HEK293 (cell line): ENCODE results near the gene ATP2C1.

Source experiments
- CTCF ChIA-PET: fragments of 350-600 bp; formaldehyde crosslinking; extraction: SDS; loops from one replicate; lab custom pipeline; 2021; ENCODE audit warnings: antibody characterized with exemption; lab: Yijun Ruan, JAX
- POLR2A ChIA-PET: fragments of 300-600 bp; formaldehyde crosslinking; extraction: SDS; loops from one replicate; lab custom pipeline; 2020; ENCODE audit warnings: antibody characterized with exemption, inconsistent platforms; lab: Yijun Ruan, JAX
- H3K27ac ChIP-seq: fragments of 200-500 bp; sonication (Bioruptor generic); 2 replicates; pipeline ENCODE4 v1.5.1; 2014; ENCODE audit warnings: low read depth, low read length, control low read depth, inconsistent platforms; ENCODE audit errors: extremely low read depth
- H3K36me3 ChIP-seq, 2 experiments: fragments of 200-500 bp in 1 of 2; sonication (Bioruptor generic) in 1 of 2; 1 replicate in 1 of 2; 2 replicates in 1 of 2; pipeline ENCODE4 v1.5.1; 2014 to 2017; ENCODE audit warnings: inconsistent platforms in 2 of 2, low read length in 2 of 2; ENCODE audit not compliant: control insufficient read depth in 2 of 2, insufficient read depth in 1 of 2
- H3K4me1 ChIP-seq: fragments of 200-500 bp; sonication (Bioruptor generic); 2 replicates; pipeline ENCODE4 v1.5.1; 2014; ENCODE audit warnings: mild to moderate bottlenecking, low read length, inconsistent platforms; ENCODE audit not compliant: control insufficient read depth, insufficient read depth
- H3K4me3 ChIP-seq: 2 replicates; pipeline ENCODE4 v1.5.1; 2011; ENCODE audit warnings: low read depth, mild to moderate bottlenecking, control low read depth, low read length, moderate library complexity
- H3K9me3 ChIP-seq: fragments of 200-500 bp; sonication (Bioruptor generic); 2 replicates; pipeline ENCODE4 v1.5.1; 2014; ENCODE audit warnings: low read depth, low read length, inconsistent platforms; ENCODE audit not compliant: control insufficient read depth, insufficient read depth
- KLF7 ChIP-seq: fragments of 450-650 bp; formaldehyde crosslinking; IDR thresholded peaks from 2 replicates; pipeline ENCODE4 v1.5.1; 2016; ENCODE audit warnings: missing biosample characterization, missing genetic modification characterization, borderline replicate concordance
- PRDM1 ChIP-seq: fragments of 450-650 bp; formaldehyde crosslinking; IDR thresholded peaks from 2 replicates; pipeline ENCODE4; 2016; ENCODE audit warnings: missing biosample characterization, missing genetic modification characterization
- SALL2 ChIP-seq: fragments of 450-650 bp; formaldehyde crosslinking; IDR thresholded peaks from 2 replicates; pipeline ENCODE4 v1.5.0; 2017; ENCODE audit warnings: missing biosample characterization, mild to moderate bottlenecking, missing genetic modification characterization, borderline replicate concordance
- SCRT1 ChIP-seq: fragments of 450-650 bp; formaldehyde crosslinking; IDR thresholded peaks from 2 replicates; pipeline ENCODE4 v1.5.1; 2016; ENCODE audit warnings: missing biosample characterization, missing genetic modification characterization, borderline replicate concordance
- SP3 ChIP-seq: fragments of 450-650 bp; formaldehyde crosslinking; IDR thresholded peaks from 2 replicates; pipeline ENCODE4 v1.5.1; 2016; ENCODE audit warnings: missing biosample characterization, missing genetic modification characterization
- WT1 ChIP-seq: fragments of 450-650 bp; formaldehyde crosslinking; IDR thresholded peaks from 2 replicates; pipeline ENCODE4 v1.5.1; 2016; ENCODE audit warnings: missing biosample characterization, missing genetic modification characterization
- ZNF10 ChIP-seq: fragments of 450-650 bp; formaldehyde crosslinking; IDR thresholded peaks from 2 replicates; pipeline ENCODE4 v1.5.1; 2017; ENCODE audit warnings: missing biosample characterization, missing genetic modification characterization
- ZNF184 ChIP-seq: fragments of 450-650 bp; IDR thresholded peaks from 2 replicates; pipeline ENCODE4 v1.5.1; 2018; ENCODE audit warnings: missing biosample characterization, mild to moderate bottlenecking, missing genetic modification characterization
- ZNF221 ChIP-seq: fragments of 450-650 bp; formaldehyde crosslinking; IDR thresholded peaks from 2 replicates; pipeline ENCODE4 v1.5.1; 2017; ENCODE audit warnings: missing biosample characterization, missing genetic modification characterization, borderline replicate concordance
- ZNF48 ChIP-seq: fragments of 450-650 bp; formaldehyde crosslinking; IDR thresholded peaks from 2 replicates; pipeline ENCODE4 v1.5.1; 2016; ENCODE audit warnings: missing biosample characterization, missing genetic modification characterization
- ZNF548 ChIP-seq: fragments of 450-650 bp; formaldehyde crosslinking; IDR thresholded peaks from 2 replicates; pipeline ENCODE4 v1.5.1; 2016; ENCODE audit warnings: missing biosample characterization, missing genetic modification characterization
- ZNF571 ChIP-seq: fragments of 450-650 bp; formaldehyde crosslinking; IDR thresholded peaks from 2 replicates; pipeline ENCODE4 v1.5.0; 2017; ENCODE audit warnings: missing biosample characterization, missing genetic modification characterization
- ZNF658 ChIP-seq: fragments of 450-650 bp; formaldehyde crosslinking; IDR thresholded peaks from 2 replicates; pipeline ENCODE4; 2016; ENCODE audit warnings: missing biosample characterization, missing genetic modification characterization
- ZNF660 ChIP-seq: fragments of 450-650 bp; IDR thresholded peaks from 2 replicates; pipeline ENCODE4 v1.5.1; 2018; ENCODE audit warnings: missing biosample characterization, mild to moderate bottlenecking, missing genetic modification characterization
- ZNF837 ChIP-seq: fragments of 450-650 bp; formaldehyde crosslinking; IDR thresholded peaks from 2 replicates; pipeline ENCODE4 v1.5.1; 2016; ENCODE audit warnings: missing biosample characterization, missing genetic modification characterization
- TF ChIP-seq, protein P1 (sequence below): fragments of 450-650 bp; formaldehyde crosslinking; IDR thresholded peaks from 2 replicates; pipeline ENCODE4 v1.5.1; 2016; ENCODE audit warnings: missing biosample characterization, missing genetic modification characterization
- TF ChIP-seq, protein P2 (sequence below): fragments of 450-650 bp; formaldehyde crosslinking; IDR thresholded peaks from 2 replicates; pipeline ENCODE4 v1.5.1; 2016; ENCODE audit warnings: missing biosample characterization, missing genetic modification characterization
- TF ChIP-seq, protein P3 (sequence below): fragments of 450-650 bp; formaldehyde crosslinking; IDR thresholded peaks from 2 replicates; pipeline ENCODE4 v1.5.1; 2016; ENCODE audit warnings: missing biosample characterization, missing genetic modification characterization, borderline replicate concordance
- TF ChIP-seq, protein P4 (sequence below): fragments of 450-650 bp; IDR thresholded peaks from 2 replicates; pipeline ENCODE4 v1.5.1; 2018; ENCODE audit warnings: missing biosample characterization, missing genetic modification characterization
- TF ChIP-seq, protein P5 (sequence below): fragments of 450-650 bp; formaldehyde crosslinking; IDR thresholded peaks from 2 replicates; pipeline ENCODE4 v1.5.1; 2016; ENCODE audit warnings: missing biosample characterization, missing genetic modification characterization, borderline replicate concordance
- TF ChIP-seq, protein P6 (sequence below): fragments of 450-650 bp; formaldehyde crosslinking; IDR thresholded peaks from 2 replicates; pipeline ENCODE4 v1.5.1; 2016; ENCODE audit warnings: missing biosample characterization, missing genetic modification characterization

Gene ATP2C1

DNA sequence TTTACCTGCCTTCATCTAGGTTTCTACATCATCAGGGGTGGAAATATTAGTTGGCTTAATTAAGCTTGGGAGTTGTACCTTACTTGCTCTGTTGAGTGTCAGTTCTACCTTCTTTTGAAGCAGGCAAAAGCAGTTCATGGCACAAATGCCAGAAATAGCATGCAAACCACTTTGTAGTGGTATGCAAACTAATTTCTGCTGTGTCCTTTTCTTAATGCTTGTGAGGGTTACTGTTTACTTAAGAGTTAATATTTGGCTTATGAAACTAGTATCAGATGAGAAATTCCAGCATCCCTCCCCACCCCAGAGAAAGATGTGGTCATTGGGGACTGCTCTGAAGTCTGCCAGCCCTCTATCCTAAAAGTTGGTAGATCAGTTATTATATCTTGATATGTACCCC lies 7.1 kb downstream of the ATP2C1 start (continued):
- TF ChIP-seq SALL2 (tag by site-specific recombination) (no peak), PRDM1 (no peak), ZNF548 (tag by site-specific recombination) (no peak), WT1 (tag by site-specific recombination) (no peak)
- TF ChIP-seq, protein P1, sequence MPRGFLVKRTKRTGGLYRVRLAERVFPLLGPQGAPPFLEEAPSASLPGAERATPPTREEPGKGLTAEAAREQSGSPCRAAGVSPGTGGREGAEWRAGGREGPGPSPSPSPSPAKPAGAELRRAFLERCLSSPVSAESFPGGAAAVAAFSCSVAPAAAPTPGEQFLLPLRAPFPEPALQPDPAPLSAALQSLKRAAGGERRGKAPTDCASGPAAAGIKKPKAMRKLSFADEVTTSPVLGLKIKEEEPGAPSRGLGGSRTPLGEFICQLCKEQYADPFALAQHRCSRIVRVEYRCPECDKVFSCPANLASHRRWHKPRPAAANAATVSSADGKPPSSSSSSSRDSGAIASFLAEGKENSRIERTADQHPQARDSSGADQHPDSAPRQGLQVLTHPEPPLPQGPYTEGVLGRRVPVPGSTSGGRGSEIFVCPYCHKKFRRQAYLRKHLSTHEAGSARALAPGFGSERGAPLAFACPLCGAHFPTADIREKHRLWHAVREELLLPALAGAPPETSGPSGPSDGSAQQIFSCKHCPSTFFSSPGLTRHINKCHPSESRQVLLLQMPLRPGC: no peak

DNA sequence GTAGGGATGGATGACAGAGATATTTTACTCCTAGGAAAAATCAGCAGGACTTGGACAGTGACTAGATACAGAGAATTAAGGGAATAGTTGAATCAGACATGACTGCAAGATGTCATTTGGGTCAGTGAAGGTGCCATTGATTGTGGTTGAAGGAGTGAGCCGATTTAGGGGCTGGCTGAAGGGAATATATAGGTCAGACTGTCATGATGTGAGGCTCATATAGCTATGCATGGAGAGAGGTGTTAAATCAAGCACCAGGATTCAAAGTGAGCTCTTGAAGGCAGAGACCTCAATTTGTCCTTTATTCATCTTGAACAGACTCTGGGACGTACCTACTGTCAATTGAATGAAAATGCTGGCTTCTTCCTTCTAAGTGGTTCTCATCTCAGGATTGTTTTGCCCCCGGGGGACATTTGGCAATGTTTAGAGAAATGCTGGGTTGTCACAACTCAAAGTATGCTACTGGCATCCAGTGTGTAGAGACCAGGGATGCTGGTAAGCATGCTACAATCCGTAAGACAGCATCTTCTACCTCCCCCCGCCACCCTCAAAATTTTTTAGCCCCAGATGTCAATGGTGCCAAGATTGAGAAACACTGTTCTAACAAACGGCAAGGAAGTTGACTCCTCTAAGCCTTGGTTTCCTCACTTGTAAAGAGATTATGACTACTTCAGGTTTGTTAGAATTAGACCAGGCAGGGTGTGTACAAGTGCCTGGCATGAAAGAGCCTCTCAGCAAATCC lies 7.8 kb downstream of the ATP2C1 start:
- no peaks in the 10 kb centered on the region for H3K9me3 ChIP-seq
- H3K27ac ChIP-seq: no peak overlapping the region
- no peaks in the 10 kb centered on the region for H3K36me3 ChIP-seq
- H3K4me3 ChIP-seq: no peak overlapping the region
- CTCF ChIA-PET: interaction anchor here (0.9 kb wide), 1 partner anchor 141 kb away, joined by 3 read pairs; no protein-coding TSS in a partner anchor
- TF ChIP-seq ZNF48 (tag by site-specific recombination) (no peak), ZNF571 (tag by site-specific recombination) (no peak), SCRT1 (no peak), ZNF660 (tag by site-specific recombination) (no peak), SP3 (tag by site-specific recombination) (no peak), ZNF548 (tag by site-specific recombination) (no peak), ZNF221 (tag by site-specific recombination) (no peak), ZNF837 (tag by site-specific recombination) (no peak), ZNF184 (tag by site-specific recombination) (no peak), ZNF658 (tag by site-specific recombination) (no peak), ZNF10 (no peak), KLF7 (tag by site-specific recombination) (no peak)
- TF ChIP-seq, protein P2, sequence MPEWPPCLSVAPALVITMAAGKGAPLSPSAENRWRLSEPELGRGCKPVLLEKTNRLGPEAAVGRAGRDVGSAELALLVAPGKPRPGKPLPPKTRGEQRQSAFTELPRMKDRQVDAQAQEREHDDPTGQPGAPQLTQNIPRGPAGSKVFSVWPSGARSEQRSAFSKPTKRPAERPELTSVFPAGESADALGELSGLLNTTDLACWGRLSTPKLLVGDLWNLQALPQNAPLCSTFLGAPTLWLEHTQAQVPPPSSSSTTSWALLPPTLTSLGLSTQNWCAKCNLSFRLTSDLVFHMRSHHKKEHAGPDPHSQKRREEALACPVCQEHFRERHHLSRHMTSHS (tag by site-specific recombination): no peak
- TF ChIP-seq, protein P3, sequence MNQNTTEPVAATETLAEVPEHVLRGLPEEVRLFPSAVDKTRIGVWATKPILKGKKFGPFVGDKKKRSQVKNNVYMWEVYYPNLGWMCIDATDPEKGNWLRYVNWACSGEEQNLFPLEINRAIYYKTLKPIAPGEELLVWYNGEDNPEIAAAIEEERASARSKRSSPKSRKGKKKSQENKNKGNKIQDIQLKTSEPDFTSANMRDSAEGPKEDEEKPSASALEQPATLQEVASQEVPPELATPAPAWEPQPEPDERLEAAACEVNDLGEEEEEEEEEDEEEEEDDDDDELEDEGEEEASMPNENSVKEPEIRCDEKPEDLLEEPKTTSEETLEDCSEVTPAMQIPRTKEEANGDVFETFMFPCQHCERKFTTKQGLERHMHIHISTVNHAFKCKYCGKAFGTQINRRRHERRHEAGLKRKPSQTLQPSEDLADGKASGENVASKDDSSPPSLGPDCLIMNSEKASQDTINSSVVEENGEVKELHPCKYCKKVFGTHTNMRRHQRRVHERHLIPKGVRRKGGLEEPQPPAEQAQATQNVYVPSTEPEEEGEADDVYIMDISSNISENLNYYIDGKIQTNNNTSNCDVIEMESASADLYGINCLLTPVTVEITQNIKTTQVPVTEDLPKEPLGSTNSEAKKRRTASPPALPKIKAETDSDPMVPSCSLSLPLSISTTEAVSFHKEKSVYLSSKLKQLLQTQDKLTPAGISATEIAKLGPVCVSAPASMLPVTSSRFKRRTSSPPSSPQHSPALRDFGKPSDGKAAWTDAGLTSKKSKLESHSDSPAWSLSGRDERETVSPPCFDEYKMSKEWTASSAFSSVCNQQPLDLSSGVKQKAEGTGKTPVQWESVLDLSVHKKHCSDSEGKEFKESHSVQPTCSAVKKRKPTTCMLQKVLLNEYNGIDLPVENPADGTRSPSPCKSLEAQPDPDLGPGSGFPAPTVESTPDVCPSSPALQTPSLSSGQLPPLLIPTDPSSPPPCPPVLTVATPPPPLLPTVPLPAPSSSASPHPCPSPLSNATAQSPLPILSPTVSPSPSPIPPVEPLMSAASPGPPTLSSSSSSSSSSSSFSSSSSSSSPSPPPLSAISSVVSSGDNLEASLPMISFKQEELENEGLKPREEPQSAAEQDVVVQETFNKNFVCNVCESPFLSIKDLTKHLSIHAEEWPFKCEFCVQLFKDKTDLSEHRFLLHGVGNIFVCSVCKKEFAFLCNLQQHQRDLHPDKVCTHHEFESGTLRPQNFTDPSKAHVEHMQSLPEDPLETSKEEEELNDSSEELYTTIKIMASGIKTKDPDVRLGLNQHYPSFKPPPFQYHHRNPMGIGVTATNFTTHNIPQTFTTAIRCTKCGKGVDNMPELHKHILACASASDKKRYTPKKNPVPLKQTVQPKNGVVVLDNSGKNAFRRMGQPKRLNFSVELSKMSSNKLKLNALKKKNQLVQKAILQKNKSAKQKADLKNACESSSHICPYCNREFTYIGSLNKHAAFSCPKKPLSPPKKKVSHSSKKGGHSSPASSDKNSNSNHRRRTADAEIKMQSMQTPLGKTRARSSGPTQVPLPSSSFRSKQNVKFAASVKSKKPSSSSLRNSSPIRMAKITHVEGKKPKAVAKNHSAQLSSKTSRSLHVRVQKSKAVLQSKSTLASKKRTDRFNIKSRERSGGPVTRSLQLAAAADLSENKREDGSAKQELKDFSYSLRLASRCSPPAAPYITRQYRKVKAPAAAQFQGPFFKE (tag by site-specific recombination): no peak
- TF ChIP-seq, protein P4, sequence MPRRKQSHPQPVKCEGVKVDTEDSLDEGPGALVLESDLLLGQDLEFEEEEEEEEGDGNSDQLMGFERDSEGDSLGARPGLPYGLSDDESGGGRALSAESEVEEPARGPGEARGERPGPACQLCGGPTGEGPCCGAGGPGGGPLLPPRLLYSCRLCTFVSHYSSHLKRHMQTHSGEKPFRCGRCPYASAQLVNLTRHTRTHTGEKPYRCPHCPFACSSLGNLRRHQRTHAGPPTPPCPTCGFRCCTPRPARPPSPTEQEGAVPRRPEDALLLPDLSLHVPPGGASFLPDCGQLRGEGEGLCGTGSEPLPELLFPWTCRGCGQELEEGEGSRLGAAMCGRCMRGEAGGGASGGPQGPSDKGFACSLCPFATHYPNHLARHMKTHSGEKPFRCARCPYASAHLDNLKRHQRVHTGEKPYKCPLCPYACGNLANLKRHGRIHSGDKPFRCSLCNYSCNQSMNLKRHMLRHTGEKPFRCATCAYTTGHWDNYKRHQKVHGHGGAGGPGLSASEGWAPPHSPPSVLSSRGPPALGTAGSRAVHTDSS (tag by site-specific recombination): no peak
- TF ChIP-seq, protein P5, sequence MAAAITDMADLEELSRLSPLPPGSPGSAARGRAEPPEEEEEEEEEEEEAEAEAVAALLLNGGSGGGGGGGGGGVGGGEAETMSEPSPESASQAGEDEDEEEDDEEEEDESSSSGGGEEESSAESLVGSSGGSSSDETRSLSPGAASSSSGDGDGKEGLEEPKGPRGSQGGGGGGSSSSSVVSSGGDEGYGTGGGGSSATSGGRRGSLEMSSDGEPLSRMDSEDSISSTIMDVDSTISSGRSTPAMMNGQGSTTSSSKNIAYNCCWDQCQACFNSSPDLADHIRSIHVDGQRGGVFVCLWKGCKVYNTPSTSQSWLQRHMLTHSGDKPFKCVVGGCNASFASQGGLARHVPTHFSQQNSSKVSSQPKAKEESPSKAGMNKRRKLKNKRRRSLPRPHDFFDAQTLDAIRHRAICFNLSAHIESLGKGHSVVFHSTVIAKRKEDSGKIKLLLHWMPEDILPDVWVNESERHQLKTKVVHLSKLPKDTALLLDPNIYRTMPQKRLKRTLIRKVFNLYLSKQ (tag by site-specific recombination): no peak
- TF ChIP-seq, protein P6, sequence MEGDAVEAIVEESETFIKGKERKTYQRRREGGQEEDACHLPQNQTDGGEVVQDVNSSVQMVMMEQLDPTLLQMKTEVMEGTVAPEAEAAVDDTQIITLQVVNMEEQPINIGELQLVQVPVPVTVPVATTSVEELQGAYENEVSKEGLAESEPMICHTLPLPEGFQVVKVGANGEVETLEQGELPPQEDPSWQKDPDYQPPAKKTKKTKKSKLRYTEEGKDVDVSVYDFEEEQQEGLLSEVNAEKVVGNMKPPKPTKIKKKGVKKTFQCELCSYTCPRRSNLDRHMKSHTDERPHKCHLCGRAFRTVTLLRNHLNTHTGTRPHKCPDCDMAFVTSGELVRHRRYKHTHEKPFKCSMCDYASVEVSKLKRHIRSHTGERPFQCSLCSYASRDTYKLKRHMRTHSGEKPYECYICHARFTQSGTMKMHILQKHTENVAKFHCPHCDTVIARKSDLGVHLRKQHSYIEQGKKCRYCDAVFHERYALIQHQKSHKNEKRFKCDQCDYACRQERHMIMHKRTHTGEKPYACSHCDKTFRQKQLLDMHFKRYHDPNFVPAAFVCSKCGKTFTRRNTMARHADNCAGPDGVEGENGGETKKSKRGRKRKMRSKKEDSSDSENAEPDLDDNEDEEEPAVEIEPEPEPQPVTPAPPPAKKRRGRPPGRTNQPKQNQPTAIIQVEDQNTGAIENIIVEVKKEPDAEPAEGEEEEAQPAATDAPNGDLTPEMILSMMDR (tag by site-specific recombination): no peak
- peaks cover 13% of the 10 kb centered on the region for H3K4me1 ChIP-seq
- POLR2A ChIA-PET: no interaction called here
